Measurements from ENCODE around the gene EDRF1.

DNA sequence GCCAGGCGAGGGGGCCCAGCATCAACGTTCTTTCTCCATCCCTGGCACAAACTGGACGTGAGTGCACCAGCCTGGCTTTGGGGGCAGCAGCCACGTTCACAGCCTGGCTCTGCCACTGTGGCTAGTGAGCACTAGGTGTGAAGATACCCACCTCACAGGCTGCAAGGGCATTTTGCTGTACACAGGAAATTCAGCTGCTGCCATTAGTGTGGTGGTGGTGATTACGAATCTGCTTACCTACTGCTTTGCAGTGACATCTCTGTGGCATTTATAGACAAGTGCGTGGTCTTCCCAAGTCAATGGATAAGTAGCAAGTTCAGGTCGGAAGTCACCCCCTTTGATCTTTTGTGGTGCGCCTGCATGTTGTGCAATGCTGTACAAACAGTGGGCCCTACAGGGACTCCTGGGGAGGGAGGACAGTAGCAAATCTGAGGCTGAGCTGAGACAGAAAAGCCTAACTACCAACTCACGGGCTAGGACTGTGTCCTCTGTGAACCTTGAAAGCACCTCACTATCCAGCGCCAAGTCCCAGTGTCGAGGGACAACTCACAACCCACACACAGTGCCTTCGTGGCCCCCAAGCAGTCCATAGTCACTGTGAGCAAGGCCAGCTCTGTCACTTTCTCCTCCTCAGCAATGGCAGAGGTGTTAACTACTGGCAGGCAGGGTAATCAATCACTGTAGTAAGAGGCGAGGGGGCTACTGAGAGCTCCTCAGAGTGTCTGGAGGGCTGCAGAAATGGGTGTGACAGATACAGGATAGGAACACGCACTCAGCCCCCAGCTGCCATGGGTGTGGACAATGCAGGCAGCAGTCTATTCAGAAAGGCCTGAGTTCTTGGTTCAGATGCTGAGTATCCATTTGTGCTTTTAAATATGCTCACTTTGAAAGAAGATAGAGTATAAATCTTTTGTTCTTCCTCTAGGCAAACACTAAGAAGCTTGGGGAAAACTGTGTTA, 73.1 kb downstream of the EDRF1 start:
- TF ChIP-seq, protein P1, sequence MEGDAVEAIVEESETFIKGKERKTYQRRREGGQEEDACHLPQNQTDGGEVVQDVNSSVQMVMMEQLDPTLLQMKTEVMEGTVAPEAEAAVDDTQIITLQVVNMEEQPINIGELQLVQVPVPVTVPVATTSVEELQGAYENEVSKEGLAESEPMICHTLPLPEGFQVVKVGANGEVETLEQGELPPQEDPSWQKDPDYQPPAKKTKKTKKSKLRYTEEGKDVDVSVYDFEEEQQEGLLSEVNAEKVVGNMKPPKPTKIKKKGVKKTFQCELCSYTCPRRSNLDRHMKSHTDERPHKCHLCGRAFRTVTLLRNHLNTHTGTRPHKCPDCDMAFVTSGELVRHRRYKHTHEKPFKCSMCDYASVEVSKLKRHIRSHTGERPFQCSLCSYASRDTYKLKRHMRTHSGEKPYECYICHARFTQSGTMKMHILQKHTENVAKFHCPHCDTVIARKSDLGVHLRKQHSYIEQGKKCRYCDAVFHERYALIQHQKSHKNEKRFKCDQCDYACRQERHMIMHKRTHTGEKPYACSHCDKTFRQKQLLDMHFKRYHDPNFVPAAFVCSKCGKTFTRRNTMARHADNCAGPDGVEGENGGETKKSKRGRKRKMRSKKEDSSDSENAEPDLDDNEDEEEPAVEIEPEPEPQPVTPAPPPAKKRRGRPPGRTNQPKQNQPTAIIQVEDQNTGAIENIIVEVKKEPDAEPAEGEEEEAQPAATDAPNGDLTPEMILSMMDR (IDR thresholded peaks at IDR 0.05) = no peak
- TF ChIP-seq POLR2AphosphoS5 (IDR thresholded peaks at IDR 0.05) (no peak), EP300 (IDR thresholded peaks at IDR 0.05) (no peak), POLR2A (IDR thresholded peaks at IDR 0.05) (no peak)

Data from upper lobe of left lung (tissue), 4 donors.